Ovary (tissue), 3 donors: Measurements from ENCODE around the gene FNBP1L.

Experiments used
- CTCF ChIP-seq, 3 donors: fragments of 450-650 bp in 2 of 3; fragments of 200-600 bp in 1 of 3; IDR thresholded peaks; one replicate each; pipeline versions ENCODE4 v1.5.1 to v1.8.0; 2016 to 2022; ENCODE audit warnings: antibody characterized with exemption in 3 of 3, mild to moderate bottlenecking in 1 of 3
- POLR2A ChIP-seq: fragments of 450-650 bp; IDR thresholded peaks from one replicate; pipeline ENCODE4 v1.6.1; 2017; ENCODE audit warnings: antibody characterized with exemption, mild to moderate bottlenecking, moderate library complexity
- donor health status: DM: no; HTN: no; CAD: no.

- no peak for TF ChIP-seq POLR2A
- no peak for TF ChIP-seq CTCF (IDR thresholded peaks at IDR 0.05)
Observed at GRCh38 chr1:93574511-93574910, 126.6 kb downstream of the FNBP1L start.
